Glomerular visceral epithelial cell (primary cell): ENCODE measurements around the gene PODXL.
"Not testable (repeated sequence)": the region's sequence is repeated elsewhere in the genome, so short reads cannot be mapped to it uniquely, and the experiment has no call there.

Experiments used
- DNase-seq: peaks from one replicate; pipeline ENCODE4 v3.0.0-alpha.2; 2016; ENCODE audit errors: extremely low spot score

The PODXL gene

GRCh38 chr7:131494182-131494581 is 62.2 kb downstream of the PODXL start:
- no peak for DNase-seq

- no peak for DNase-seq
These were observed 62.8 kb downstream of the PODXL start for GRCh38 chr7:131493581-131493980.

GRCh38 chr7:131493081-131493480 is 63.3 kb downstream of the PODXL start:
- no peak for DNase-seq

- no peak for DNase-seq
These were observed 66.5 kb downstream of the PODXL start for GRCh38 chr7:131489881-131490280.

GRCh38 chr7:131489196-131489595 is 67.2 kb downstream of the PODXL start:
- no peak for DNase-seq

GRCh38 chr7:131488361-131488760 is 68.1 kb downstream of the PODXL start:
- DNase-seq: no peak

GRCh38 chr7:131487217-131487616 is 69.2 kb downstream of the PODXL start:
- no peak for DNase-seq

- no peak for DNase-seq
These were observed 70.1 kb downstream of the PODXL start for GRCh38 chr7:131486346-131486745.

GRCh38 chr7:131483586-131483985 is 72.8 kb downstream of the PODXL start:
- DNase-seq: no peak

GRCh38 chr7:131482800-131483199 is 73.6 kb downstream of the PODXL start:
- DNase-seq: no peak

- DNase-seq: peak; percentile 34
These were observed 75.8 kb downstream of the PODXL start for GRCh38 chr7:131480384-131481315.

- no peak for DNase-seq
These were observed 79.7 kb downstream of the PODXL start for GRCh38 chr7:131476740-131477139.

GRCh38 chr7:131471250-131472004 is 85.0 kb downstream of the PODXL start:
- DNase-seq: no peak

- no peak for DNase-seq
These were observed 88.6 kb downstream of the PODXL start for GRCh38 chr7:131467788-131468187.

- no peak for DNase-seq
These were observed 89.6 kb downstream of the PODXL start for GRCh38 chr7:131466735-131467365.

- DNase-seq: not testable (repeated sequence)
These were observed 93.7 kb downstream of the PODXL start for GRCh38 chr7:131462715-131463114.

GRCh38 chr7:131462059-131462458 is 94.4 kb downstream of the PODXL start:
- no peak for DNase-seq

- DNase-seq: peak; percentile 26
These were observed 97.2 kb downstream of the PODXL start for GRCh38 chr7:131459256-131459655.

GRCh38 chr7:131456338-131456737 is 100.1 kb downstream of the PODXL start:
- DNase-seq: no peak

- DNase-seq: peak; percentile 33
These were observed 100.9 kb downstream of the PODXL start for GRCh38 chr7:131455546-131455945.

GRCh38 chr7:131455001-131455400 is 101.4 kb downstream of the PODXL start:
- DNase-seq: peak; percentile 18

- DNase-seq: no peak
These were observed 101.9 kb downstream of the PODXL start for GRCh38 chr7:131454498-131454897.
